GM12873 (cell line): ENCODE results near the gene PRR12.

ENCODE experiments used
- TF ChIP-seq, protein P1 (sequence below): IDR thresholded peaks from 2 replicates; pipeline ENCODE4 v1.5.1; 2012; ENCODE audit warnings: low read depth, mild to moderate bottlenecking, moderate library complexity, low read length, control low read depth; ENCODE audit not compliant: insufficient read depth; ENCODE audit errors: missing control alignments

Gene PRR12

DNA sequence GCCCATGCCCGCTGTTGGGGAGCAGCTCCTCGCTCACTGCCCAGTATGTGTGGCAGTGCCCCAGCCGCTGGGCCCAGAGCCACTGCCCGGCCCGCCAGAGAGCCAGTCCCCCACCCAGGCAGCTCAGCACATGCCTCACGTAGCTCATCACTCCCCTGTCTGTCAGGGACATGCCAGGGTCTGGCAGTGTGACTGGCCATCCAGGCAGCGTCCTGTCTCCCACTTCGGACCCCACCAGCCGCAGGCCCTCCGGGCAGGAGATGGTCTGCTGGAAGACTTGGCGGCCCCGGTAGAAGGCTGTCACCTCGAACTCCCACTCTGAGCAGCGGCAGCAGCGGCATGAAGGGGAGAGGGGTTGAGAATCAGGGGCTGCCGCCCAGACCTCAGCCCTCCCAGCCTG is 71.0 kb downstream of the PRR12 start:
- TF ChIP-seq, protein P1, sequence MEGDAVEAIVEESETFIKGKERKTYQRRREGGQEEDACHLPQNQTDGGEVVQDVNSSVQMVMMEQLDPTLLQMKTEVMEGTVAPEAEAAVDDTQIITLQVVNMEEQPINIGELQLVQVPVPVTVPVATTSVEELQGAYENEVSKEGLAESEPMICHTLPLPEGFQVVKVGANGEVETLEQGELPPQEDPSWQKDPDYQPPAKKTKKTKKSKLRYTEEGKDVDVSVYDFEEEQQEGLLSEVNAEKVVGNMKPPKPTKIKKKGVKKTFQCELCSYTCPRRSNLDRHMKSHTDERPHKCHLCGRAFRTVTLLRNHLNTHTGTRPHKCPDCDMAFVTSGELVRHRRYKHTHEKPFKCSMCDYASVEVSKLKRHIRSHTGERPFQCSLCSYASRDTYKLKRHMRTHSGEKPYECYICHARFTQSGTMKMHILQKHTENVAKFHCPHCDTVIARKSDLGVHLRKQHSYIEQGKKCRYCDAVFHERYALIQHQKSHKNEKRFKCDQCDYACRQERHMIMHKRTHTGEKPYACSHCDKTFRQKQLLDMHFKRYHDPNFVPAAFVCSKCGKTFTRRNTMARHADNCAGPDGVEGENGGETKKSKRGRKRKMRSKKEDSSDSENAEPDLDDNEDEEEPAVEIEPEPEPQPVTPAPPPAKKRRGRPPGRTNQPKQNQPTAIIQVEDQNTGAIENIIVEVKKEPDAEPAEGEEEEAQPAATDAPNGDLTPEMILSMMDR: no peak

DNA sequence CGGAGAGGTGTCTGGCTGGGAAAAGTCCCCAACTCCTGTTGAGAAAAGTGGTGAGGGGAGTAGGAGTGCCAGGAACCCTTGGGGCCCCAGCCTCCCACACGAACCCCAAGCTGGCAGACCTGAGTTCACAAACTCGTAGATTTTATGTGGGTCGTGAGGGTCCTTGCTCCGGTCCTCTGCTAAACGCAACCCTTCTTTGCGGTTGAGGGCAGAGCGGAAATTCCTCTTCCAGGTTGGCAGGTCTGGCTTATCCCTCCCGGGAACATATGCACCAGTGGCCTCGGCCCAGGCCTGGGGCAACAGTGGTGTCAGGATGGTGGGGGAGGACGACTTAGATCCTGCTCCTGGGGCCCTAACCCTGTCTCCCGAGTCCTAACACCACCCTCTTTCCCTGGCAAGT is 72.2 kb downstream of the PRR12 start:
- TF ChIP-seq, protein P1: no peak

DNA sequence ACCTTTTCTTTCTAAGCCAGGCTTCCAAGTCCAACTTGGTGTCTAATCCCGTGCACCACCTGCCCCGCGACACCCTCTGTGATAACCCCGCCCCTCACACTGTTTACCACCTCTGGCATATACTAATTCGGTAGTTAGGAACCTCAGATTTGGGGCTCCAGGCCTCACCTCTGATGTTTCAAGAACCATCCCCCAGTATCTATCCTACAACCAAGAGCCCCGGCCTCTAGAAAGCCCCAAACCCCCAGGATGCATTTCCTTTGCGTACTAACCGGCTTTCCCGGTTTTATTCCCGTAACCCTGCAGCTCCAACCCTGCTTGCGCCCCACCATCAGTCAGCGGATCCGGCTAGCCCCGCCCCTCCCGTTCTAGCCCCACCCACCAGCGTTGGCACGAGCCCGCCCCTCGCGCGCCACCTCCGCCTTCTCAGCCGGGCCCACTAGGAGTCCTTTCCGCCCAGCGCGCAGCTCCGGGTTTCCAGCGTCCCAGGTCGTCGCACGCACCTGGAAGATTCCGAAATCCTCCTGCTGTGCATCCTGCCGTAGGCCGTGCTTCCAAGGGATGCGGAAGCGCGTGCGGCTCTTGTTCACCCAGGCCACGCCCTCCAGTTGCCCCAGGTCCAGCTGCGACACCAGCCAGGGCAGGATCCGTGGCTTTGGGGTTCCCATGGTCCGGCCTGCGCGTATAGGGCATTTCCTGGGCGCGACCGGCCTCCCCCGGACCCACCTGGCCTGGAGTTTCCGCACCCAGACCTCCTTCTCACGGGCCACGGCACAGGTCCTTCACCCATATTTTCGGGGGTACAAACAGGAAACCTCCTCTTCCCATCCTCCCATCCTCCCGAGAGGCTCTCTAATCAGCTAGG is 73.4 kb downstream of the PRR12 start:
- TF ChIP-seq, protein P1: no peak

DNA sequence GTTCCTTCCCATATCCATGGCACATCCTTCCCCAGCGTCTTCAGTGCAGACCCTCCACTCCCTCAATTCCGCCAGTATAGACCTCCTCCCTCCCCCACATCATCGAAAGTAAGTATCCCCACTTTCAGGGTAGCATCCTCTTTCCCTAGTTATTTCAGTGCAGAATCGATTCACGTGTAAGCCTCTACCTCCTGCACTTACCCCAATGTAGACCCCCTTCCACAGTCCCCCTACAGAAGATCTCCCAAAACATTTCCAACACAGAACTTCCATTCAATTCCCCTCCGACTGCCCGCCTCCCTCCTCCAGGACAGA is 74.0 kb downstream of the PRR12 start:
- TF ChIP-seq, protein P1: no peak

DNA sequence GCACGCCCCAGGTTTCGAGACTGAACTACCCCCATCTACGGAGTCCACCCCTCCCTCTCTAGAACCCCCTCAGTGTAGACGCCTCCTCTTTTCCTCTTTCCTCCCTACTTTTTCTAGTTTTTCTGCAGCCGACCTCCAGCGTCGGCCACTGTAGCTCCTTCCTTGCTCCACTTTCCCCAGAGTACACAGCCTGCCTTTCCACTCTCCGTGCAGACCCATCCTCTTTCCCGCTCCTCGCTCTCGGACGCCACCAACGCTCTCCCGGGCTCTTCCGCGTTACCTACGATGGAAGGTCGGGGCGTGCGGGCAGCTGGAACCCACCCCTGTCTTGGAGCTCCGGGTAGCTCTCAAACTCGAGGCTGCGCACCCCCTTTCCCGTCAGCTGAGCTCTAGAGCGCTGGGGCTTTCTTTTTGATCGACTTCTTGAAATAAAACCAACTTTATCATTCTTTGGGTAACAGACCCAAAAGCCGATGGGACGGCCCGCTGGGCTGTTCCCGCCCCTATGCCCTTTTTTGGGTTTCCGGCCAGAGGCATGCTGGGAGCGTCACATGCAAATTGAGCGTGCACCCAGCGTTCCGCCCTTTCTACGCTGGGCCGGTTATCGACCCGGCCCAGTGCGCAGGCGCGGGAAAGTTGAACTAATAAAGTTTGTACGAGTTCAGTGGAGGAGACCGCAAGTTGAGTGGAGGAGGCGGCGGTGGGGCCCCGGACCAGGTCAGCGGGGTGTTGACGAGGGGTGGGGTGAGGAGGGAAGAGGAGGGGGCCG is 74.6 kb downstream of the PRR12 start, which contains the start of the genes BCL2L12 and IRF3:
Gene BCL2L12 (plus strand): TSS at position 583 of the 769 bp plus-strand sequence. CDS start 760 bp downstream, outside the sequence.
Gene IRF3 (minus strand): TSS at position 507 of the 769 bp plus-strand sequence. CDS start 1,019 bp downstream, outside the sequence.
- TF ChIP-seq, protein P1: no peak

DNA sequence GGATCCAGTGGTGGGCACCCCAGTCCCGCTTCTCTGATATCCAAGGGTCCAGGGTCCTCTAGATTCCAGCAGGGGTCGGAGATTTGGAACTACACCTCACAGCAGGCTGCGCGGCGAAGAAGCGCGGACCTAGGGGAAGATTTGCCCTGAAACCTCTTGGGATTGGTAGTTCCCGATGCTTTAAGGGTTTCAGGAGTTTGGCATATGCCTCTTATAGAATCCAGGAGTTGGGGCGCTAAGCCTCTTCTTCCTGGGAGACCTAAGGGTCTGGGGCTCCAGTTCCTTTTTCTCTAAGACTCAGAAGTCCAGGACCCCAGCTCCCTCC is 75.1 kb downstream of the PRR12 start:
- TF ChIP-seq, protein P1: no peak

DNA sequence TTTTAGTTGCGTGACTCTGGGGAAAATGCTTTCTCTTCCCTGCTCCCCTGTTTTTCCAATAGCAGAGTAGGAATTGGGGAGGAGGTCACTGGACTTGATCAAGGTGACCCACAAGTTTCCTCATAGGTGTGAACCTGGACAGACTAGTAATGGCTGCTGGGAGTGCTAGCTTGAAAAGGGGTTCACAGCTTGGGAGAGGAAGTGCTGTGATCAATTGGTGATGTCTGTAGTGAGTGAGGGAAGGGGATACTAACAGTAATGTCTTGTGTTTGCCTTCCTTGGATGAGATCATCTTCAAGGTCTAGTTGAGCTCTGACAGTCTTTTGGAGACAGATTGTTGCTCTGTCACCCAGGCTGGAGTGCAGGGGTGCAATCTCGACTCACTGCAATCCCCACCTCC is 76.5 kb downstream of the PRR12 start:
- TF ChIP-seq, protein P1: no peak
